Lower leg skin (tissue), 4 donors: ENCODE results near the gene MAGEH1. TPM values are rescaled to one million over a fixed set of nuclear protein-coding genes. Genes with fewer than 3 reads are reported as not detected.
A peak's percentile ranks its signal among the peaks of the same experiment; 100 is the strongest.
"Not testable (repeated sequence)": the region's sequence is repeated elsewhere in the genome, so short reads cannot be mapped to it uniquely, and the experiment has no call there.

ENCODE experiments used
- DNase-seq, 2 donors: peaks; one replicate each; pipeline ENCODE4 v3.0.0-alpha.2; 2019; ENCODE audit warnings: low spot score in 2 of 2
- H3K4me3 ChIP-seq: fragments of 200-600 bp; sonication (generic); 2 replicates; pipeline ENCODE4 v1.5.1; 2017; ENCODE audit warnings: mild to moderate bottlenecking, low read depth; ENCODE audit not compliant: poor library complexity, severe bottlenecking
- POLR2A ChIP-seq, 2 donors: fragments of 450-650 bp; IDR thresholded peaks; one replicate each; pipeline ENCODE4 v1.6.1; 2016 to 2017; ENCODE audit warnings: antibody characterized with exemption in 2 of 2, mild to moderate bottlenecking in 1 of 2, moderate library complexity in 1 of 2
- WGBS, 2 donors: methylation state at CpG; one replicate each; pipeline ENCODE4 v1.1.5; 2018; 5-methylcytosine and 5-hydroxymethylcytosine counted together
- intact Hi-C: fragments of 100-400 bp; cut with DNase I; formaldehyde crosslinking; loops from one replicate; pipeline ENCODE4 v1.15.0; 2023; ENCODE audit warnings: low total_unique reads
- total RNA-seq, 4 donors: library from RNA; depleted of rRNA; stranded (reverse); fragments of >200 nt; gene quantifications; one replicate each; pipeline ENCODE4 v1.1.0, GENCODE V29; 2016
- TF ChIP-seq, protein P1 (sequence below), 3 donors: fragments of 450-650 bp; IDR thresholded peaks; one replicate each; pipeline ENCODE4 v1.5.1; 2016; ENCODE audit warnings: antibody characterized with exemption in 3 of 3, mild to moderate bottlenecking in 3 of 3, moderate library complexity in 2 of 3

Gene MAGEH1, protein sequence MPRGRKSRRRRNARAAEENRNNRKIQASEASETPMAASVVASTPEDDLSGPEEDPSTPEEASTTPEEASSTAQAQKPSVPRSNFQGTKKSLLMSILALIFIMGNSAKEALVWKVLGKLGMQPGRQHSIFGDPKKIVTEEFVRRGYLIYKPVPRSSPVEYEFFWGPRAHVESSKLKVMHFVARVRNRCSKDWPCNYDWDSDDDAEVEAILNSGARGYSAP
- 10 to 100 TPM; 10.3 to 15.7 (median 11.7) TPM for total RNA-seq

DNA sequence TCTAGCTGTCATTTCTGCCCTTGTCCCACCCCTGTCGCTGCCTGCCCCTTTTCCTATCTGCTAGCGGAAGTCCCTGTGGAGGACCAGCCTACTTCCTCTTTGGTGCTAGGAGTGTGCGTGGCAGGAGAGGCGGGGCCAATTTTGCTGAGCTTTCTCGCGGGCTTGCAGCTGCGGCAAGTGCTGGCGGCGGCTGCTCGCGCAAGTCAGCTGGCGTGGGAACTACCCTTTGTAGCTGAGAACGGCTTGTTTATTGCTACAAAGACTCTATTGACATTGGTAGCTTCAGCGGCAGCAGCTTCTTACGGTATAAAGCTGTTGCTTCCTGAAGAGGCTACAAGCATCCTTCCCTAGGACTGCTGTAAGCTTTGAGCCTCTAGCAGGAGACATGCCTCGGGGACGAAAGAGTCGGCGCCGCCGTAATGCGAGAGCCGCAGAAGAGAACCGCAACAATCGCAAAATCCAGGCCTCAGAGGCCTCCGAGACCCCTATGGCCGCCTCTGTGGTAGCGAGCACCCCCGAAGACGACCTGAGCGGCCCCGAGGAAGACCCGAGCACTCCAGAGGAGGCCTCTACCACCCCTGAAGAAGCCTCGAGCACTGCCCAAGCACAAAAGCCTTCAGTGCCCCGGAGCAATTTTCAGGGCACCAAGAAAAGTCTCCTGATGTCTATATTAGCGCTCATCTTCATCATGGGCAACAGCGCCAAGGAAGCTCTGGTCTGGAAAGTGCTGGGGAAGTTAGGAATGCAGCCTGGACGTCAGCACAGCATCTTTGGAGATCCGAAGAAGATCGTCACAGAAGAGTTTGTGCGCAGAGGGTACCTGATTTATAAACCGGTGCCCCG, at the start of gene MAGEH1:
Gene MAGEH1, plus strand, starts transcription at position 138 of the 843 bp plus-strand sequence. Its CDS starts 248 bp downstream, at position 386.
- peak; percentile 72 to 94 for DNase-seq
- intact Hi-C loops, result no loop called here
- 2 to 53% methylated on average over 8 to 42 of the region's 43 CpGs for WGBS, 2 donors
- TF ChIP-seq, protein P1, sequence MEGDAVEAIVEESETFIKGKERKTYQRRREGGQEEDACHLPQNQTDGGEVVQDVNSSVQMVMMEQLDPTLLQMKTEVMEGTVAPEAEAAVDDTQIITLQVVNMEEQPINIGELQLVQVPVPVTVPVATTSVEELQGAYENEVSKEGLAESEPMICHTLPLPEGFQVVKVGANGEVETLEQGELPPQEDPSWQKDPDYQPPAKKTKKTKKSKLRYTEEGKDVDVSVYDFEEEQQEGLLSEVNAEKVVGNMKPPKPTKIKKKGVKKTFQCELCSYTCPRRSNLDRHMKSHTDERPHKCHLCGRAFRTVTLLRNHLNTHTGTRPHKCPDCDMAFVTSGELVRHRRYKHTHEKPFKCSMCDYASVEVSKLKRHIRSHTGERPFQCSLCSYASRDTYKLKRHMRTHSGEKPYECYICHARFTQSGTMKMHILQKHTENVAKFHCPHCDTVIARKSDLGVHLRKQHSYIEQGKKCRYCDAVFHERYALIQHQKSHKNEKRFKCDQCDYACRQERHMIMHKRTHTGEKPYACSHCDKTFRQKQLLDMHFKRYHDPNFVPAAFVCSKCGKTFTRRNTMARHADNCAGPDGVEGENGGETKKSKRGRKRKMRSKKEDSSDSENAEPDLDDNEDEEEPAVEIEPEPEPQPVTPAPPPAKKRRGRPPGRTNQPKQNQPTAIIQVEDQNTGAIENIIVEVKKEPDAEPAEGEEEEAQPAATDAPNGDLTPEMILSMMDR (IDR thresholded peaks at IDR 0.05), result no peak
- no peak for TF ChIP-seq POLR2A (IDR thresholded peaks at IDR 0.05)
- peak within 1 kb of the TSS; percentile 36 for H3K4me3 ChIP-seq

DNA sequence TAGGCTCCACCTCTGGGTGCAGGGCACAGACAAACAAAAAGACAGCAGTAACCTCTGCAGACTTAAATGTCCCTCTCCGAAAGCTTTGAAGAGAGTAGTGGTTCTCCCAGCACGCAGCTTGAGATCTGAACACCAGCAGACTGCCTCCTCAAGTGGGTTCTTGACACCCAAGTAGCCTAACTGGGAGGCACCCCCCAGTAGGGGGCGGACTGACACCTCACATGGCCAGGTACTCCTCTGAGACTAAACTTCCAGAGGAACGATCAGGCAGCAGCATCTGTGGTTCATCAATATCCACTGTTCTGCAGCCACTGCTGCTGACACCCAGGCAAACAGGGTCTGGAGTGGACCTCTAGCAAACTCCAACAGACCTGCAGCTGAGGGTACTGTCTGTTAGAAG, 24.8 kb upstream of the MAGEH1 start:
- WGBS, 2 donors, result 74% methylated on average over 4 of the region's 4 CpGs; no CpG with 5 or more reads in 1 of the 2 donors
- DNase-seq, H3K4me3 ChIP-seq, intact Hi-C loops: not testable (repeated sequence)

GRCh38 chrX:55443468-55443867, 8.5 kb upstream of the MAGEH1 start:
- intact Hi-C loops, DNase-seq, H3K4me3 ChIP-seq: not testable (repeated sequence)
- WGBS, 2 donors, result 83 to 86% methylated on average over 5 of the region's 5 CpGs

DNA sequence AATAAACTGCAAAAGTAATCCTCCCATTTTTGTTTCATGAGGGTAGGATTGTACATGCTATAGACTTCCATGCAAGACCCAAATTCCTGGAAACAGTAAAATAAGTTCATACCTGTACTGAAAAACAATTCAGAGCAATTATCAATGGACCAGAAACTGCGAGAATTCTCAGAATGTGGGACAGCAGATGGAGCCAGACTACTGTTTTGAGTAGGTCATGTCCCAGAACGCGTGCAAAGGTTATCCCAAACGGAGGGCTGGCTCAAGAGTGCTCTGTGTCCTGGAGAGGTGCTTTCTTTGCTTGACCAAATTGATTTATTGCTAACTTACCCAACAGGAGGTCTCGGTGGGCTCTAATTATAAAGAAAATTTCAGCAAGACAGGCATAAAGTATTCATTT, 1.7 kb upstream of the MAGEH1 start:
- intact Hi-C loops, result no loop called here
- no peak overlapping the region for H3K4me3 ChIP-seq
- TF ChIP-seq, protein P1 (IDR thresholded peaks at IDR 0.05), result no peak
- TF ChIP-seq POLR2A (IDR thresholded peaks at IDR 0.05), result no peak

DNA sequence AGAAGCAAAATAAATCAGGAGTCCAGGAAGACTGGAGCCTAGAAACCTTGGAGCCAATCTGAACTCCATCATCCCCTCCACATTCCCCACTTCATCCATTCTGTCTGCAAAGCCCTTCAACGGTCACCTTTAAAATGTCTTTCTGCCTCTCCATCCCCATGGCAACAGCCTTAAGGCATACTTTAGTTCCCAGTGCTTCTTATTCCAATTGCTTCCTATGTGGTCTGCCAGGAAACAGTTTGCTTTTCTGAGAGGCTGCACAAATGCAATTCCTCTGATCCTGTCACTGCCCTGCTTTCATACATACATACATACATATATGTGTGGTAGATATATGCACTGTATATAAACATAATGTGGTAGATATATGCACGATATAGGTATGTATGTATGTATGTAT, 786 bp upstream of the MAGEH1 start:
- no peak for DNase-seq
- H3K4me3 ChIP-seq, result no peak overlapping the region
- TF ChIP-seq, protein P1 (IDR thresholded peaks at IDR 0.05), result no peak
- TF ChIP-seq POLR2A (IDR thresholded peaks at IDR 0.05), result no peak
- intact Hi-C loops, result no loop called here
- 35 to 59% methylated on average over 2 of the region's 2 CpGs for WGBS, 2 donors

More for the DNA sequence above, 1.7 kb upstream of the MAGEH1 start:
- 30 to 33% methylated on average over 5 of the region's 5 CpGs for WGBS, 2 donors
- DNase-seq, result no peak

- H3K4me3 ChIP-seq, result peak overlapping the region; percentile 36
- TF ChIP-seq, protein P1 (IDR thresholded peaks at IDR 0.05), result no peak
- no peak for TF ChIP-seq POLR2A (IDR thresholded peaks at IDR 0.05)
- 1 to 47% methylated on average over 10 to 11 of the region's 11 CpGs for WGBS, 2 donors
- DNase-seq, result peak in 1 of 2 donors; percentile 84
- intact Hi-C loops, result no loop called here
These were observed 319 bp upstream of the MAGEH1 start for GRCh38 chrX:55451626-55451989.
